SK-N-MC (cell line): ENCODE measurements around the gene JMJD6.

Experiments used
- DNase-seq: peaks from one replicate; pipeline ENCODE4 v3.0.0-alpha.2; 2011; ENCODE audit warnings: low read depth, low spot score
- H3K27ac ChIP-seq: fragments of 200-600 bp; sonication (generic); 2 replicates; pipeline ENCODE4 v1.5.1; 2016; ENCODE audit warnings: mixed run types
- H3K36me3 ChIP-seq: fragments of 200-600 bp; sonication (generic); 2 replicates; pipeline ENCODE4 v1.6.1; 2017; ENCODE audit warnings: antibody characterized with exemption, low read length, mixed read lengths; ENCODE audit not compliant: insufficient read depth
- H3K4me3 ChIP-seq: fragments of 200-600 bp; sonication (generic); 2 replicates; pipeline ENCODE4 v1.5.1; 2016
- H3K9ac ChIP-seq: fragments of 200-600 bp; sonication (generic); 2 replicates; pipeline ENCODE4 v1.8.0; 2017; ENCODE audit warnings: mixed run types, mixed read lengths; ENCODE audit not compliant: insufficient read length
- H3K9me3 ChIP-seq: fragments of 200-600 bp; sonication (generic); 2 replicates; pipeline ENCODE4 v1.6.1; 2017; ENCODE audit warnings: low read depth, mild to moderate bottlenecking, antibody characterized with exemption, low read length, moderate library complexity, mixed read lengths
- EZH2 ChIP-seq: fragments of 200-600 bp; sonication (generic); IDR thresholded peaks from one replicate; pipeline ENCODE4 v1.6.1; 2017; ENCODE audit warnings: antibody characterized with exemption
- FOXP2 ChIP-seq: optimal IDR thresholded peaks from 2 replicates; pipeline ENCODE3; 2011; ENCODE audit warnings: mild to moderate bottlenecking, moderate library complexity; ENCODE audit not compliant: insufficient read depth; ENCODE audit errors: extremely low read length, control extremely low read depth
- POLR2AphosphoS5 ChIP-seq: IDR thresholded peaks from 2 replicates; pipeline ENCODE4 v1.6.1; 2012; ENCODE audit warnings: mild to moderate bottlenecking, low read depth, low read length, borderline replicate concordance

JMJD6 gene

DNA sequence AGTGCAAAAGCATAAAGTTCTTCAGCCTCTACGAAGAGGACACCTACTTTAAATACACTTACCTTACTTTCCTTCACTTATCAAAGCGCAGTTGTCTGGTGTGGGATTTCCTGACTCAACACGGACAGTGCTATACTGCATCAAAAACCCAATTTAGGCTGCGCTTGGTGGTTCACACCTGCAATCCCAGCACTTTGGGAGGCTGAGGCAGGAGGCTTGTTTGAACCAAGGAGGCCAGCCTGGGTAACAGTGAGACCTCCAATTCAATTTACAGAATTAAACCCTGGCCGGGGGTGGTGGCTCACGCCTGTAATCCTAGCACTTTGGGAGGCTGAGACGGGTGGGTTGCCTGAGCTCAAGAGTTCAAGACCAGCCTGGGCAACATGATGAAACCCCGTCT lies 4.1 kb downstream of the JMJD6 start:
- Histone ChIP-seq H3K9me3 (no peaks in the 10 kb centered on the region), H3K4me3 (no peak overlapping the region), H3K9ac (no peak overlapping the region), H3K36me3 (peaks cover 71% of the 10 kb centered on the region), H3K27ac (no peak overlapping the region)
- TF ChIP-seq POLR2AphosphoS5 = no peak
- TF ChIP-seq FOXP2 = no peak
- no peak for TF ChIP-seq EZH2
- DNase-seq = no peak

DNA sequence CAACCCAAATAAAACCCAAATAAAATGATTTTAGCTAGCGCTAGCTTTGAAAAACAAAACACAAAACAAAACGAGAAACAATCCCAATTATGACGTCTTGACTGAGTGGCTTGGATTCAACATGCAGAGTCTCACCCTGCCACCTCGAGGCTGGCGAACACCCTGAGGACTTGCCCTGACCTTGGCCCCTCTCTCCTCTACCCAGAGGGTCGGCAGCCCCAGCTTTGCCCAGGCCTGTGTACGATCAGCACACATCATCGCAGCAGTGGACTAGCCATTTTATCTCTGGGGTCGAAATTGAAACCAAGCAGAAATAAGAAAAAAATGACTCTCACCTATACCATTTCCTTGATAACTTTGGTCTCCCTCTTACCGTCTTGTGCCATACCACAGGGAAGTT lies 4.9 kb downstream of the JMJD6 start:
- Histone ChIP-seq H3K9me3 (no peaks in the 10 kb centered on the region), H3K9ac (no peak overlapping the region), H3K27ac (no peak overlapping the region), H3K36me3 (peaks cover 73% of the 10 kb centered on the region), H3K4me3 (no peak overlapping the region)
- TF ChIP-seq FOXP2 = no peak
- no peak for TF ChIP-seq EZH2
- no peak for TF ChIP-seq POLR2AphosphoS5
- DNase-seq = no peak

DNA sequence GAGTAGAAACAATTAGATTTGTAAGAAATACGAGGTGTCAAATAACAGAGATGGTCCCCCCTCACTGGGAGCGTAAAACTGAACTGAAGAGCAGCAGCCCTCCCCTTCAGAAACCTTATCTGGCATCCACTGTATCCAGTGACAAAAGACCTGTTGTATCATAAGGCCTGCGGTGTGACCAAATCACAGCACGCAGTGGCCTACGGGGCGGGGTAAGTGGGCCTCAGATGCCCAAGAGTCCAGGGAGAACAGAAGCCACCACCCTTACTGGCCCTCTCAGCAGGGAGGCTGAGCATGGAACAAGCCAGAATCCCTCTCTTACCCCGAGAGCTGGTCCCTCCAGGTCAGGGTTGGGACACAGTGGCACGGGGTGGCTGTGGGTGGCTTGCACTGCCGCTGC lies 5.5 kb downstream of the JMJD6 start:
- Histone ChIP-seq H3K36me3 (peaks cover 78% of the 10 kb centered on the region), H3K27ac (no peak overlapping the region), H3K9ac (no peak overlapping the region), H3K4me3 (no peak overlapping the region), H3K9me3 (no peaks in the 10 kb centered on the region)
- TF ChIP-seq POLR2AphosphoS5 (no peak), EZH2 (no peak), FOXP2 (no peak)
- no peak for DNase-seq

DNA sequence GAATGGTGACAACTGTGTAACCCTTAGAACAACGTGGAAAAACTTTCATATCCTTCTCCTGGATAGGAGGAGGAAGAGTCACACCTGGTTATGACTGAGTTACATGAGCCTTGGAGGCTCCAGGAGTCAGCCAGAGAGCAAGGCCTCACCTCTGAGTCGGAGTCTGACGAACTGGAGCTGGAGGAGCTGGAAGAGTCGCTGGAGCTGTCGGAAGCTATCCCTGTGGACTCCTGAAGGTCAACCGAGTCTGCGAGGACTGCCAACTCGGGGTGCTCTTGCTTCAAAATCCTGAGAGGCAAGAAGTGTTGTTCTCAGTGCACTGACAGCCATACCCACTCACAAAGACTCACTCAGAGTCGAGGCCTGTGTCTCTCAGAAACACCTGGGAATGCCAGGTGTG lies 6.2 kb downstream of the JMJD6 start:
- DNase-seq = no peak
- Histone ChIP-seq H3K4me3 (no peak overlapping the region), H3K9ac (no peak overlapping the region), H3K36me3 (peaks cover 85% of the 10 kb centered on the region), H3K27ac (no peak overlapping the region), H3K9me3 (no peaks in the 10 kb centered on the region)
- TF ChIP-seq EZH2 (no peak), FOXP2 (no peak), POLR2AphosphoS5 (no peak)

DNA sequence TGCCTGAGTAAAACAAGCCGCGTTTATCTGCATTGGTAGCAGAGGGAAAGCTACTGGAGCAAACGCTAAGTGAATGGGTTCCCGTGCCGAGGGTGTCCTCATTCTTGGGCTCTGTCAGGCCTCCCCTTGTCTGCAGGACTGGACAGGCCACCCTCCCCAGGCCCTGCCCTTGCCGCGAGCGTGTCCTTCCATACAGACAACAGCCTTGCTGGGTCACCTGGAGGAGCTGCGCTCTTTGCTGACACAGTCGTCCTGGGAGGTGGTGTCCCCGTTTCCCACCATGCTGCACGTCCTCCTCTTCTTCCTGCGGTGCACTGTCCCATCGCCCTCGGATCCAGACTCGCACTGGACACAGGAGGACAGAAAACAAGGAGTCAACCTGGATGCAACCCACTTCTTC lies 7.9 kb downstream of the JMJD6 start:
- no peaks in the 10 kb centered on the region for H3K9me3 ChIP-seq
- no peak overlapping the region for H3K4me3 ChIP-seq
- H3K9ac ChIP-seq = no peak overlapping the region
- H3K27ac ChIP-seq = no peak overlapping the region
- TF ChIP-seq EZH2 = no peak
- TF ChIP-seq POLR2AphosphoS5 = no peak
- TF ChIP-seq FOXP2 = no peak
- H3K36me3 ChIP-seq = peaks cover 76% of the 10 kb centered on the region
- no peak for DNase-seq

DNA sequence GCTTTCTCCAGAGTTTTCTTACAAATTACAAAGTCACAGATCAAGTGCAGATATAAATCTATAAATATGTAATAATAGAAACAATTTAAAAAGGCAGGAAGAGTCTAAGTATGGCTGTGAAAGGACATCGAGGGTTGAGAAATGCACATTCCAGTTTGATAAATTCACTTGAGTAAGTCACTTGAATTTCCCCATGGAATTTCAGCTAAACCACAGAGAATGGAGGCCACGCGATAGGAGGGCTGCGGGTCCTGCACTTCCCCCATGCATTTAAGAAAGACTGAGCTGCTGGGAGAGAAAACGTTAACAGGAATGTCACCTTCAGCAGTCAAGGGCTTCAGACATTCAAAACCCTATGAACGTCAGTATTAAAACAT lies 9.6 kb downstream of the JMJD6 start:
- Histone ChIP-seq H3K9ac (no peak overlapping the region), H3K27ac (peak overlapping the region; percentile 68), H3K4me3 (peak overlapping the region; percentile 40), H3K9me3 (no peaks in the 10 kb centered on the region), H3K36me3 (peaks cover 63% of the 10 kb centered on the region)
- DNase-seq = no peak
- TF ChIP-seq POLR2AphosphoS5 (no peak), FOXP2 (no peak), EZH2 (no peak)

DNA sequence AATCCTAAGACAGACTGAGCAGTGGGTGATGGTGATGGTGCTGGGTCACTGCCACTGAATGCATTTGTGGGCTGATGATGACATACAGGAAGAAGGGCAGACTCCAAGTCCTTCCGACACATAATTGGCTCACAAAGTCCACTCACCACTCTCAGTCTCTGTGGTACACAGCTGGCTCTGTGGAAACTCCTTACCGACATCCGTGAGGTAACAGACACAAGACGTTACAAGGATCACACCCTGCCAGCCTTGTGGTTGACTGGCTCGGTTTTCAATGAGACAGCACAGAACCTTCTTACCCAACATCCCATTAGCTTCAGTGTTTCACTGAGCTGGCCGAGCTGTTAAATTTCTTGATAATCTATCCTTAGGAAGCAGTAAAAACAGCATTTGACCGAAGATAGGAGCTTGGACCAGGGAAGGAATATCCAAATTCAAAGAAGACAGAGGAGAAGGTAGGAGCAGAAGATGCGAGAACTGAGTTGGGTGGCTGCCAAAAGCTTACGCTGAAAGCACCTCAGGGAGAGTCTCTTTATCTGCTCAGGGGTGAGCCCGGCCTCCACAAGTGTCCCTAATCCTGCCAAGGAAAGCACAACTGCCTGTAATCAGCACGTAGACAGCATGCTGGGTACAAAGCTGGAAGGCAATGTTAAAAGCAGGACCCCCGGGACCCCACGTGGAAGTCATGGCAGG lies 10.1 kb downstream of the JMJD6 start:
- no peak for DNase-seq
- H3K9ac ChIP-seq = no peak overlapping the region
- H3K9me3 ChIP-seq = no peaks in the 10 kb centered on the region
- TF ChIP-seq POLR2AphosphoS5 (0 out of 2 replicates have a peak, but pooled peaks have one; percentile 8), EZH2 (no peak), FOXP2 (no peak)
- H3K36me3 ChIP-seq = peaks cover 58% of the 10 kb centered on the region
- peak overlapping the region; percentile 40 for H3K4me3 ChIP-seq
- H3K27ac ChIP-seq = peak overlapping the region; percentile 68

DNA sequence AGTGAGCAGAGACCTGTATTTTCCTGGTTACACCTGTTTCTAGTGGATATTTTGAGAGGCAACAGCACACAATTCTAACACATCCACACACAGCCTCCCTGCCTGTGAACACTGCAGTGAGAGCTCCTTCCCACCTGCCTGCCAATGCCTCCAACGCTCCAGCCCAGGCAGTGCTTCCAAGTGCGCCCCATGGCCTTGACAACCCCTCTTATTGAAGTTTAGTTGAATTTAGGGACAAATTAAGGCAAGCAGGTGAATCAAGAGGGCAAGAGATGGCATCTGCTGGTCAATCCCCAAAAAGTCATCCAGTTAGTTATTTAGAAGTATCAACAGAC lies 10.9 kb downstream of the JMJD6 start:
- Histone ChIP-seq H3K9me3 (no peaks in the 10 kb centered on the region), H3K36me3 (peaks cover 50% of the 10 kb centered on the region), H3K9ac (no peak overlapping the region), H3K4me3 (no peak overlapping the region), H3K27ac (no peak overlapping the region)
- no peak for DNase-seq
- TF ChIP-seq POLR2AphosphoS5 (no peak), FOXP2 (no peak), EZH2 (no peak)

DNA sequence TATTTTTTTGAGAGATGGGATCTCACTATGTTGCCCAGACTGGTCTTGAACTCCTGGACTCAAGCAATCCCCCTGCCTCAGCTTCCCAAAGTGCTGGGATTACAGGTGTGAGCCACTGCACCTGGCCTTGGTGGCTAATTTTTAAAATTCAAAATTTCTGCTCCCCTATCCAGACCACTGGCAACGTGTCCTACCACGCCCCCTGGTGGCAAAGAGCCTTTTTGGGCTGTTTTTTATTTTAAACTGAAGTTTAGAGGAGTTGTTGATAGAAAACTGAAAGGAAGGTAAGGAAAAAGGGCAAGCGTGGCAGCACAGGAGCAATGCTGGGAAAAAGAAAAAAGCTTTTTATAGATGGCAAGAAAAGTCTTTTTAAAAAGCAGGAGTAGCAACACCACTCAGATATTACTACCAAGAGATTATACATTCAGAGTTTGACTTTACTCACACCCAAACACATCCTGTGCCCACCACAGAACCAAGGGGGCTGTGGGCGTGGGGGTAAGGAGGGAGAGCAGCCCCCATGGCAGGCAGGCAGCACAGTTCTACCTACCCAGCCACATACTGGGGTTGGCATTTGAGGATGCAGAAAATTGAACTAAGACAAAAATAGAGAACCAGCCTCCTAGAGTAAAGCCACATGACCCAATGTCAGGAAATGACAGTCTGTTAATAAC lies 11.4 kb downstream of the JMJD6 start:
- TF ChIP-seq EZH2 (no peak), FOXP2 (no peak), POLR2AphosphoS5 (no peak)
- no peak overlapping the region for H3K9ac ChIP-seq
- H3K4me3 ChIP-seq = no peak overlapping the region
- DNase-seq = no peak
- peaks cover 45% of the 10 kb centered on the region for H3K36me3 ChIP-seq
- no peaks in the 10 kb centered on the region for H3K9me3 ChIP-seq
- no peak overlapping the region for H3K27ac ChIP-seq
